ENCODE measurements around the gene UBE2E2.

UBE2E2 gene

GRCh38 chr3:23640471-23641146 lies 437.5 kb downstream of the UBE2E2 start:
- Histone ChIP-seq H3K36me3 (ENCODE audit: control insufficient read depth, insufficient read depth, low read length) (no peaks in the 10 kb centered on the region), H3K4me3 (ENCODE audit: low read length) (no peak overlapping the region), H3K4me1 (ENCODE audit: control insufficient read depth, insufficient read depth, low read length) (no peaks in the 10 kb centered on the region), H3K27me3 (ENCODE audit: control insufficient read depth, insufficient read depth, low read length) (no peaks in the 10 kb centered on the region), H3K27ac (ENCODE audit: low read depth, low read length) (no peak overlapping the region), H3K9ac (ENCODE audit: low read length) (no peak overlapping the region)

All from rectal smooth muscle tissue (tissue), 1 donor.